ENCODE results near the gene OR4F15.

Gene OR4F15

DNA sequence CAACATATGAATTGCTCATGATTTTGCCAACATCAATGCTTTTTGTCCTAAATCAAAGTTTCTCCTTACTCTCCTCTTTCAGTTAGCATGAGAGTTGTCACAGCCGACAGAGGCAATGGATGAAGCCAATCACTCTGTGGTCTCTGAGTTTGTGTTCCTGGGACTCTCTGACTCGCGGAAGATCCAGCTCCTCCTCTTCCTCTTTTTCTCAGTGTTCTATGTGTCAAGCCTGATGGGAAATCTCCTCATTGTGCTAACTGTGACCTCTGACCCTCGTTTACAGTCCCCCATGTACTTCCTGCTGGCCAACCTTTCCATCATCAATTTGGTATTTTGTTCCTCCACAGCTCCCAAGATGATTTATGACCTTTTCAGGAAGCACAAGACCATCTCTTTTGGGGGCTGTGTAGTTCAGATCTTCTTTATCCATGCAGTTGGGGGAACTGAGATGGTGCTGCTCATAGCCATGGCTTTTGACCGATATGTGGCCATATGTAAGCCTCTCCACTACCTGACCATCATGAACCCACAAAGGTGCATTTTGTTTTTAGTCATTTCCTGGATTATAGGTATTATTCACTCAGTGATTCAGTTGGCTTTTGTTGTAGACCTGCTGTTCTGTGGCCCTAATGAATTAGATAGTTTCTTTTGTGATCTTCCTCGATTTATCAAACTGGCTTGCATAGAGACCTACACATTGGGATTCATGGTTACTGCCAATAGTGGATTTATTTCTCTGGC, 6.2 kb upstream of the OR4F15 start:
- DNase-seq, result no peak
- TF ChIP-seq, protein P1, sequence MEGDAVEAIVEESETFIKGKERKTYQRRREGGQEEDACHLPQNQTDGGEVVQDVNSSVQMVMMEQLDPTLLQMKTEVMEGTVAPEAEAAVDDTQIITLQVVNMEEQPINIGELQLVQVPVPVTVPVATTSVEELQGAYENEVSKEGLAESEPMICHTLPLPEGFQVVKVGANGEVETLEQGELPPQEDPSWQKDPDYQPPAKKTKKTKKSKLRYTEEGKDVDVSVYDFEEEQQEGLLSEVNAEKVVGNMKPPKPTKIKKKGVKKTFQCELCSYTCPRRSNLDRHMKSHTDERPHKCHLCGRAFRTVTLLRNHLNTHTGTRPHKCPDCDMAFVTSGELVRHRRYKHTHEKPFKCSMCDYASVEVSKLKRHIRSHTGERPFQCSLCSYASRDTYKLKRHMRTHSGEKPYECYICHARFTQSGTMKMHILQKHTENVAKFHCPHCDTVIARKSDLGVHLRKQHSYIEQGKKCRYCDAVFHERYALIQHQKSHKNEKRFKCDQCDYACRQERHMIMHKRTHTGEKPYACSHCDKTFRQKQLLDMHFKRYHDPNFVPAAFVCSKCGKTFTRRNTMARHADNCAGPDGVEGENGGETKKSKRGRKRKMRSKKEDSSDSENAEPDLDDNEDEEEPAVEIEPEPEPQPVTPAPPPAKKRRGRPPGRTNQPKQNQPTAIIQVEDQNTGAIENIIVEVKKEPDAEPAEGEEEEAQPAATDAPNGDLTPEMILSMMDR (IDR thresholded peaks at IDR 0.05; ENCODE audit: borderline replicate concordance, extremely low read depth, low read length, poor library complexity, severe bottlenecking), result no peak
- TF ChIP-seq EZH2 (IDR thresholded peaks at IDR 0.05; ENCODE audit: borderline replicate concordance, low read depth, low read length, severe bottlenecking), result no peak
- Histone ChIP-seq H3K9ac (ENCODE audit: low read depth, low read length) (no peak overlapping the region), H3K79me2 (ENCODE audit: insufficient read depth, low read length) (no peaks in the 10 kb centered on the region), H3K4me3 (ENCODE audit: low read depth in 1 of 2, low read length in 2 of 2) (no peak overlapping the region), H3K27ac (ENCODE audit: low read length) (no peak overlapping the region), H2AFZ (ENCODE audit: low read depth, low read length) (no peak overlapping the region), H3K4me1 (ENCODE audit: insufficient read depth, low read length) (no peaks in the 10 kb centered on the region), H3K9me3 (ENCODE audit: insufficient read depth, low read length, severe bottlenecking) (no peaks in the 10 kb centered on the region), H3K4me2 (ENCODE audit: insufficient read depth, low read length) (no peak overlapping the region), H4K20me1 (ENCODE audit: insufficient read depth, low read length) (no peaks in the 10 kb centered on the region), H3K27me3 (ENCODE audit: insufficient read depth, low read length, poor library complexity) (peaks cover 12% of the 10 kb centered on the region), H3K36me3 (ENCODE audit: insufficient read depth, low read length) (no peaks in the 10 kb centered on the region)
- ATAC-seq (ENCODE audit: insufficient read depth, low read depth), result no peak

- Histone ChIP-seq H3K4me2 (ENCODE audit: insufficient read depth, low read length) (no peak overlapping the region), H3K9ac (ENCODE audit: low read depth, low read length) (no peak overlapping the region), H4K20me1 (ENCODE audit: insufficient read depth, low read length) (no peaks in the 10 kb centered on the region), H3K4me1 (ENCODE audit: insufficient read depth, low read length) (no peaks in the 10 kb centered on the region), H3K27ac (ENCODE audit: low read length) (no peak overlapping the region), H2AFZ (ENCODE audit: low read depth, low read length) (no peak overlapping the region), H3K9me3 (ENCODE audit: insufficient read depth, low read length, severe bottlenecking) (no peaks in the 10 kb centered on the region), H3K27me3 (ENCODE audit: insufficient read depth, low read length, poor library complexity) (peaks cover 9% of the 10 kb centered on the region), H3K36me3 (ENCODE audit: insufficient read depth, low read length) (no peaks in the 10 kb centered on the region), H3K4me3 (ENCODE audit: low read depth in 1 of 2, low read length in 2 of 2) (no peak overlapping the region), H3K79me2 (ENCODE audit: insufficient read depth, low read length) (no peaks in the 10 kb centered on the region)
- DNase-seq (no peak), ATAC-seq (ENCODE audit: insufficient read depth, low read depth) (no peak)
- TF ChIP-seq, protein P1 (IDR thresholded peaks at IDR 0.05; ENCODE audit: borderline replicate concordance, extremely low read depth, low read length, poor library complexity, severe bottlenecking), result no peak
- no peak for TF ChIP-seq EZH2 (IDR thresholded peaks at IDR 0.05; ENCODE audit: borderline replicate concordance, low read depth, low read length, severe bottlenecking)
Observed at GRCh38 chr15:101807345-101807945, 4.6 kb upstream of the OR4F15 start.

- Histone ChIP-seq H3K27me3 (ENCODE audit: insufficient read depth, low read length, poor library complexity) (peaks cover 8% of the 10 kb centered on the region), H3K79me2 (ENCODE audit: insufficient read depth, low read length) (no peaks in the 10 kb centered on the region), H3K9me3 (ENCODE audit: insufficient read depth, low read length, severe bottlenecking) (no peaks in the 10 kb centered on the region), H2AFZ (ENCODE audit: low read depth, low read length) (no peak overlapping the region), H3K4me3 (ENCODE audit: low read depth in 1 of 2, low read length in 2 of 2) (no peak overlapping the region), H3K36me3 (ENCODE audit: insufficient read depth, low read length) (no peaks in the 10 kb centered on the region), H3K27ac (ENCODE audit: low read length) (no peak overlapping the region), H3K4me1 (ENCODE audit: insufficient read depth, low read length) (no peaks in the 10 kb centered on the region), H4K20me1 (ENCODE audit: insufficient read depth, low read length) (no peaks in the 10 kb centered on the region), H3K9ac (ENCODE audit: low read depth, low read length) (no peak overlapping the region), H3K4me2 (ENCODE audit: insufficient read depth, low read length) (no peak overlapping the region)
- no peak for ATAC-seq (ENCODE audit: insufficient read depth, low read depth)
- TF ChIP-seq EZH2 (IDR thresholded peaks at IDR 0.05; ENCODE audit: borderline replicate concordance, low read depth, low read length, severe bottlenecking), result no peak
- TF ChIP-seq, protein P1 (IDR thresholded peaks at IDR 0.05; ENCODE audit: borderline replicate concordance, extremely low read depth, low read length, poor library complexity, severe bottlenecking), result no peak
- no peak for DNase-seq
Observed at GRCh38 chr15:101808201-101808600, 3.8 kb upstream of the OR4F15 start.
